RWPE1 (cell line): ENCODE measurements around the gene NFKB2.

ENCODE experiments used
- CTCF ChIA-PET: fragments of 350-600 bp; sonication (Branson Sonifier 250); formaldehyde crosslinking; extraction: SDS; loops from one replicate; lab custom pipeline; 2021; lab: Yijun Ruan, JAX
- POLR2A ChIA-PET: fragments of 400-600 bp; formaldehyde crosslinking; extraction: SDS; loops from one replicate; lab custom pipeline; 2020; ENCODE audit warnings: antibody characterized with exemption; ENCODE audit not compliant: low non-redundant PET; lab: Yijun Ruan, JAX
- DNase-seq: peaks from one replicate; pipeline ENCODE4 v3.0.0; 2012; ENCODE audit warnings: low spot score
- H3K27ac ChIP-seq: fragments of 450-650 bp; 2 replicates; pipeline ENCODE4 v1.5.1; 2017
- CTCF ChIP-seq: fragments of 450-650 bp; conservative IDR thresholded peaks from 2 replicates; pipeline ENCODE4 v1.5.1; 2017; ENCODE audit warnings: low read depth, mild to moderate bottlenecking

Gene NFKB2

DNA sequence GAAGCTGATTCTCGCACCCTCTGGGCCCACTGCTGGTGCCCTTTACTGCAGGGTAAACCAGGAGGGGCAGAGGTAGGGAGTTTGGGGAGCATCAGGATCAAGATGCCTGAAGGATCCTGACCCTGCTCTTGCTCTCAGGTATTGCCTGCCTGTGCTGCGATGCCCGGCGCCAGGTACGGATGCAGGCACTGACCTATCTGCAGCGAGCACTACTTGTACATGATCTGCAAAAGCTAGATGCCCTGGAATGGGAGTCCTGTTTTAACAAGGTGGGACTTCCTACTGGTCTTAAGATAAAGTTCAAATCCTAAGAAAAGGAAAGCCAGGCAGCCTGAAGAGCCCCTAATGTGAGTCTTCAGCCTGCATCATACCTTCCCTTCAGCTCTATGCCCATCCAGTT lies 16.1 kb upstream of the NFKB2 start:
- H3K27ac ChIP-seq = no peak overlapping the region
- CTCF ChIA-PET = interaction anchor here (0.6 to 1.8 kb wide), 6 partner anchors 11 to 262 kb away, joined by 3 to 5 read pairs (median 3); no protein-coding TSS in a partner anchor
- no peak for TF ChIP-seq CTCF
- POLR2A ChIA-PET = no interaction called here
- DNase-seq = no peak

DNA sequence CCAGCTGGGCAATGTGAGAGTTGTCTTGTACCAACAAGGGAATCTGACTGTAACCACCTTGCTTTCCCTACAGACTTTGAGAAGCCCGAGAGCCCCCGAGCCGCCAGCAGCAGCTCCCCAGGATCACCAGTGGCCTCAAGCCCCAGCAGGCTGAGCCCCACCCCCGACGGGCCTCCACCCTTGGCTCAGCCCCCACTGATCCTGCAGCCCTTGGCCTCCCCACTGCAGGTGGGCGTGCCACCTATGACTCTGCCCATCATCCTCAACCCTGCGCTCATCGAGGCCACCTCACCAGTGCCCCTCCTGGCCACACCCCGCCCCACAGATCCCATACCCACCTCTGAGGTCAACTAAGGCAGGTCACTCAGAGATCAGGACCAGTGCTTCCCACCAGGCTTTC lies 13.5 kb upstream of the NFKB2 start:
- no peak for TF ChIP-seq CTCF
- no peak overlapping the region for H3K27ac ChIP-seq
- ChIA-PET POLR2A (interaction anchor here (0.6 to 0.7 kb wide), 3 partner anchors 20 to 503 kb away, joined by 4 to 11 read pairs (median 9); no protein-coding TSS in a partner anchor), CTCF (interaction anchor here (0.7 to 1.0 kb wide), 3 partner anchors 134 to 217 kb away, joined by 4 to 5 read pairs (median 4); no protein-coding TSS in a partner anchor)
- no peak for DNase-seq

DNA sequence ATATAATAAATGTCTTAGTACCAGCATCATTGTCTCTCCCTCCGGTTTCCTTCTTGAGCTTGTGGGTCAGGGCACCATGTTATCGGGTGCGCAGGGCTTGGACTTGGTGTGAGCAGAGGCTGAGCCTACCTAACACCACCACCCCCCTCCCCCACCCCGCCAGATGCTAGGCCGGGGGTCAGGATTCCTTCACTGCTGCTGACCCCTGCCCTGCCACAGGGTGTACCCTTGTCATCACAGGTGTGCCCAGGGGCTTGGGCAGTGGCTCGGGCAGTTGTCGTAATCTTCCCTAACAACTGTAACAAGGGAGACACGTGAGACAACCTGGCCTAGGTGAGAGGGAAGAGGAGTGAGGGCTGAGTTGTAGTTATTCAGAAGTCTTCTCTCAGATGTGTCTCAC lies 12.6 kb upstream of the NFKB2 start:
- H3K27ac ChIP-seq = no peak overlapping the region
- POLR2A ChIA-PET = interaction anchor here (0.6 kb wide), 1 partner anchor 21 kb away, joined by 9 read pairs; no protein-coding TSS in a partner anchor
- TF ChIP-seq CTCF = no peak
- DNase-seq = no peak
- CTCF ChIA-PET = interaction anchor here (1.6 to 3.6 kb wide), 2 partner anchors 11 to 17 kb away, joined by 9 to 12 read pairs; no protein-coding TSS in a partner anchor

DNA sequence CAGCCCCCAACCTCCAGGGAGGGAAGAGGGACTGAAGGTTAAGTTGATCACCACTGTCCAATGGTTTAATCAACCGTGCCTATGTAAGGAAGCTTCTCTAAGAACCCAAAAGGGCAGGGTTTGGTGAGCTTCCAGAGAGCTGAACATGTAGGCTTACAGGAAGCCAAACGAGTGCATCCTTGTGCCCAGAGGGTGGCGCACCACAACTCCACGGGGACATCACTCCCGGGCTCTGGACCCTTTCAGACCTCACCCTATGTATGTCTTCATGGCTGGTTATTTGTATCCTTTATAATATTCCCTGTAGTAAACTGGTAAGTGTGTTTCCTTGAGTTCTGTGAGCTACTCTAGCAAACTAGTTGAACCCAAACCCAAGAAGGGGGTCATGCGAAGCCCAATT lies 11.5 kb upstream of the NFKB2 start:
- TF ChIP-seq CTCF = no peak
- no peak for DNase-seq
- CTCF ChIA-PET = interaction anchor here (0.6 to 3.6 kb wide), 7 partner anchors 10 to 154 kb away, joined by 3 to 14 read pairs (median 5); no protein-coding TSS in a partner anchor
- POLR2A ChIA-PET = interaction anchor here (0.6 to 0.8 kb wide), 2 partner anchors 79 to 215 kb away, joined by 3 to 5 read pairs; no protein-coding TSS in a partner anchor
- no peak overlapping the region for H3K27ac ChIP-seq

DNA sequence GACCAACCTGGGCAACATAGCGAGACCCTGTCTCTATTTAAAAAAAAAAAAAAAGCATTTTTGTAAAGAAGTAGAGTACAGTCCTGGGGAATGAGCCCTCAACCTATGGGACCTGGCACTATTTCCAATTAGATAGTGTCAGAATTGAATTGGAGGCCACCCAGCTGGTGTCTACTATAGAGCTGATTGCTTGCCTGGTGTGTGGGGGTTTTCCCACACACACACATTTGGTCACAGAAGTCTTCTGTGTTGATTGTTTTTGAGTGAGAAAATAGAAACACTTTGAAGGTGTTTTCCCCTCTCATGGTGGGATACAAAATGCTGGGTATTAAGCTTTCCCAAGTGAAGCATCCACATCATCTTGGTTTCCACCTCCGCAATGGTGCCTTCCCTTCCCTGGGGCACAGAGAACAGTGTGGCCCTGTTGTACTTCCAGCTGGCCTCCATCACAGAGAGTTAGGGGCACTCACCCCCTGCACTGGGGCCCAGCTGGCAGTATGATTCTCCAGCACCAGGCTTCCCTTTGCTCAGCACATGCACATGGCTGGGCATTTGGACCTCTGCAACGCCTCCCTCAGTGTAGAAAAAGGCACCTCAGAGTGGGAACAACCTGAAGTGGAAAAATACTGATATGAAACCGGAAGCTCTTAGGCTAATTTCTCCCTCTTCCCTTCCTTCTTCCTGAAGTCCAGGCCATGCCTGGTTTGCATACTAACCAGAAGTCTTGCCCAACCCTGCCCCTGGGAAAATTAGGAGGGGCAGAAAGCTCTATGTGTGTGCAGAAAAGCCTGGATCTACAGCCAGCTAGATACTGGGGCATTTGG lies 10.7 kb upstream of the NFKB2 start:
- no peak for DNase-seq
- ChIA-PET CTCF (interaction anchor here (0.6 to 3.6 kb wide), 8 partner anchors 9 to 205 kb away, joined by 3 to 14 read pairs (median 7); no protein-coding TSS in a partner anchor), POLR2A (interaction anchor here (0.6 to 1.1 kb wide), 3 partner anchors 9 to 216 kb away, joined by 3 to 5 read pairs (median 3); no protein-coding TSS in a partner anchor)

More for the DNA sequence above, 10.7 kb upstream of the NFKB2 start:
- no peak overlapping the region for H3K27ac ChIP-seq
- no peak for TF ChIP-seq CTCF
